Measurements from ENCODE around the gene HIGD1C. TPM values are rescaled to one million over a fixed set of nuclear protein-coding genes. Genes with fewer than 3 reads are reported as not detected.

HIGD1C gene
- total RNA-seq, 2 donors from 2014 or later = not detected

DNA sequence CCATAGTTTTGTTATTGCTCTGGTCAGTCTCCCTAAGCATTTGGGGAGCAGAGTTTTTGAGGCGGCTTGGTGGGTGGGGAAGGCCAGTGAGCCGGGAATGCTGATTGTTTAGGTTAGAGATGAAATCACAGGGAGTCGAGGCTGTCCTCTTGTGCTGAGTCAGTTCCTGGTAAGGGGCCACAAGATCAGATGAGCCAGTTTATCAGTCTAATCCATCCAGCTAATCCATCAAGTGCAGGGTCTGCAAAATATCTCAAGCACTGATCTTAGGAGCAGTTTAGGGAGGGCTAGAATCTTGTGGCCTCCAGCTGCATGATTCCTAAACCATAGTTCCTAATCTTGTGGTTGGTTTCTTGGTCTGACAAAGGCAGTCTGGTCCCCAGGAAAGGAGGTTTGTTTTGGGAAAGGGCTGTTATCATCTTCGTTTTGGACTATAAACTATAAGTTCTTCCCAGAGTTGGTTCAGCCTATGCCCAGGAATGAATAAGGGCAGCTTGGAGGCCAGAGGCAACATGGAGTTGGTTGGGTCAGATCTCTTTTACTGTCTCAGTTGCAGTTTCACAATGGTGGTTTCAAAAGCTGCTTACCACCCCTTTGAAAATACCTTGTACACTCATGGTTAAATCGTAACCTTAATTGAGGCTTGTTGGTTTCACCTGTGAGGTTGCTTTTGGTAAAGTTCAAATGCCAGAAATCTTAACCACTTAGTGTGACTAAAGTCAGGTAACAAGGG is 33.6 kb upstream of the HIGD1C start:
- H3K9ac ChIP-seq (ENCODE audit: low read depth in 2 of 2, low read length in 2 of 2) = no peak overlapping the region
- no peaks in the 10 kb centered on the region for H3K27me3 ChIP-seq
- H3K36me3 ChIP-seq = no peaks in the 10 kb centered on the region
- no peak overlapping the region for H3K27ac ChIP-seq
- no peaks in the 10 kb centered on the region for H3K9me3 ChIP-seq
- TF ChIP-seq, protein P1, sequence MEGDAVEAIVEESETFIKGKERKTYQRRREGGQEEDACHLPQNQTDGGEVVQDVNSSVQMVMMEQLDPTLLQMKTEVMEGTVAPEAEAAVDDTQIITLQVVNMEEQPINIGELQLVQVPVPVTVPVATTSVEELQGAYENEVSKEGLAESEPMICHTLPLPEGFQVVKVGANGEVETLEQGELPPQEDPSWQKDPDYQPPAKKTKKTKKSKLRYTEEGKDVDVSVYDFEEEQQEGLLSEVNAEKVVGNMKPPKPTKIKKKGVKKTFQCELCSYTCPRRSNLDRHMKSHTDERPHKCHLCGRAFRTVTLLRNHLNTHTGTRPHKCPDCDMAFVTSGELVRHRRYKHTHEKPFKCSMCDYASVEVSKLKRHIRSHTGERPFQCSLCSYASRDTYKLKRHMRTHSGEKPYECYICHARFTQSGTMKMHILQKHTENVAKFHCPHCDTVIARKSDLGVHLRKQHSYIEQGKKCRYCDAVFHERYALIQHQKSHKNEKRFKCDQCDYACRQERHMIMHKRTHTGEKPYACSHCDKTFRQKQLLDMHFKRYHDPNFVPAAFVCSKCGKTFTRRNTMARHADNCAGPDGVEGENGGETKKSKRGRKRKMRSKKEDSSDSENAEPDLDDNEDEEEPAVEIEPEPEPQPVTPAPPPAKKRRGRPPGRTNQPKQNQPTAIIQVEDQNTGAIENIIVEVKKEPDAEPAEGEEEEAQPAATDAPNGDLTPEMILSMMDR (IDR thresholded peaks at IDR 0.05) = no peak
- intact Hi-C loops (cut with DNase I) = no loop called here
- no peak for DNase-seq
- no peak overlapping the region for H3K4me3 ChIP-seq
- no peaks in the 10 kb centered on the region for H3K4me1 ChIP-seq

DNA sequence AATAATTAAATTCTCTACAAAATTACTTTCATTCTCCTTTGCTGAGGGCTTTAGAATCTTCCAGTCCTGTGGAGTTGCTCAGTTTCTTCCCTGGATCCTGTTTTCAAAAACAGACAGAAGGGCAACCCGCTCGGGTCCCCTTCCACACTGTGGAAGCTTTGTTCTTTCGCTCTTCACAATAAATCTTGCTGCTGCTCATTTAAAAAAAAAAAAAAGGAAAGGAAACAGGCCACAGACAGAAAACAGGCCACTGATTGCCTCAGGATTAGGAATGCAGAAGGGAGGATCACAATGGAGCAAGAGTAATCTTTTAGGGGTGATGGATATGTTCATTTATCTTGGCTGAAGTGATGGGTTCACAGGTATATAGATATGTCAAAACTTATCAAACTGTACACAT is 29.5 kb upstream of the HIGD1C start:
- Histone ChIP-seq H3K9ac (ENCODE audit: low read depth in 2 of 2, low read length in 2 of 2) (no peak overlapping the region), H3K27me3 (no peaks in the 10 kb centered on the region), H3K4me1 (peaks cover 4% of the 10 kb centered on the region), H3K27ac (peak overlapping the region; percentile 92), H3K9me3 (no peaks in the 10 kb centered on the region), H3K4me3 (no peak overlapping the region), H3K36me3 (no peaks in the 10 kb centered on the region)
- no peak for DNase-seq
- TF ChIP-seq, protein P1 (IDR thresholded peaks at IDR 0.05) = no peak
- intact Hi-C loops (cut with DNase I) = loop anchor here (5.0 kb wide), 1 partner anchor 64 kb away; no protein-coding TSS in a partner anchor

DNA sequence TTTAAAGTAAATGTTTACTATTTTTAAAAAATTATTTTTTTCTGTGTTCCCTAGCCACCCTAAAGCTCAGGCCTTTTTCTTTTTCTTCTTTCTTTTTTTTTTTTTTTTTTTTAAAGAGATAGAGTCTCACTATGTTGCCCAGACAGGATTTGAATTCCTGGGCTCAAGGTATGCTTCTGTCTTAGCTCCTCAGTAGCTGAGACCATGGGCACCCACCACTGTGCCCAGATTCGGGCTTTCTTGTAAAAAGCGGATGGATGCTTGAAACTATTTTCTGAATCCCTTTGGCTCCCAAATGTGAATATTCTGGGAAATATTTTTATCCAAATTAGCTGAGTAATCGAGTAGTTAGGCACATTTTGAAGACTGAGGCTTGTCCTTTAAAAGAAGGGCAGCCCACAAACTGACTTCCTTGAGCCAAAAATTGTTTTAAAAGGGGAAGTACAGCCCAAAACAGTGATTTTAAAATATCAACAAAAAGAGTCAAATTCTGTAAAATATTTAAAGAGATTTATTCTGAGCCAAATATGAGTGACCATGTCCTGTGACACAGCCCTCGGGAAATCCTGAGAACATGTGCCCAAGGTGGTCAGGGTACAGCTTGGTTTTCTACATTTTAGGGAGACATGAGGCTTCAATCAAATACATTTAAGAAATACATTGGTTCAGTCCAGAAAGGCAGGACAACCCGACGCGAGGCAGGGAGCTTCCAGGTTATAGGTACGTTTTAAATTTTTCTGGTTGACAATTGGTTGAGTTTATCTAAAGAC is 28.8 kb upstream of the HIGD1C start:
- no peak for DNase-seq
- TF ChIP-seq, protein P1 (IDR thresholded peaks at IDR 0.05) = no peak
- no peaks in the 10 kb centered on the region for H3K9me3 ChIP-seq
- peak overlapping the region; percentile 92 for H3K27ac ChIP-seq
- peak overlapping the region; percentile 56 for H3K4me3 ChIP-seq
- intact Hi-C loops (cut with DNase I) = loop anchor here (5.0 kb wide), 1 partner anchor 64 kb away; no protein-coding TSS in a partner anchor
- H3K27me3 ChIP-seq = no peaks in the 10 kb centered on the region
- no peaks in the 10 kb centered on the region for H3K36me3 ChIP-seq
- peaks cover 7% of the 10 kb centered on the region for H3K4me1 ChIP-seq
- H3K9ac ChIP-seq (ENCODE audit: low read depth in 2 of 2, low read length in 2 of 2) = peak overlapping the region; percentile 54 to 98

DNA sequence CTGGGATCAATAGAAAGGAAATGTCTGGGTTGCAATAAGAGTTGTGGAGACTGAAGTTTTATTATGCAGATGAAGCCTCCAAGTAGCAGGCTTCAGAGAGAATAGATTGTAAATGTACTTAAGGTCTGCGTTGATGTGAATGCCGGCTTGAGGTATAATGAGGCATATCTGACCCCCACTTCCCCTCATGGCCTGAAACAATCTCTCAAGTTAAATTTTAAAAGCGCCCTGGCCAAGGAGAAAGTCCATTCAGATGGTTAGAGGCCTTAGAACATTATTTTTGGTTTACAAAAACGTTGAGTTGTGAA is 28.3 kb upstream of the HIGD1C start:
- no peak for DNase-seq
- H3K27ac ChIP-seq = peak overlapping the region; percentile 92
- H3K4me3 ChIP-seq = peak overlapping the region; percentile 56
- H3K4me1 ChIP-seq = peaks cover 7% of the 10 kb centered on the region
- H3K9me3 ChIP-seq = no peaks in the 10 kb centered on the region
- H3K27me3 ChIP-seq = no peaks in the 10 kb centered on the region
- intact Hi-C loops (cut with DNase I) = loop anchor here (5.0 kb wide), 1 partner anchor 63 kb away; no protein-coding TSS in a partner anchor
- H3K9ac ChIP-seq (ENCODE audit: low read depth in 2 of 2, low read length in 2 of 2) = peak overlapping the region; percentile 54 to 98
- H3K36me3 ChIP-seq = no peaks in the 10 kb centered on the region
- TF ChIP-seq, protein P1 (IDR thresholded peaks at IDR 0.05) = no peak

DNA sequence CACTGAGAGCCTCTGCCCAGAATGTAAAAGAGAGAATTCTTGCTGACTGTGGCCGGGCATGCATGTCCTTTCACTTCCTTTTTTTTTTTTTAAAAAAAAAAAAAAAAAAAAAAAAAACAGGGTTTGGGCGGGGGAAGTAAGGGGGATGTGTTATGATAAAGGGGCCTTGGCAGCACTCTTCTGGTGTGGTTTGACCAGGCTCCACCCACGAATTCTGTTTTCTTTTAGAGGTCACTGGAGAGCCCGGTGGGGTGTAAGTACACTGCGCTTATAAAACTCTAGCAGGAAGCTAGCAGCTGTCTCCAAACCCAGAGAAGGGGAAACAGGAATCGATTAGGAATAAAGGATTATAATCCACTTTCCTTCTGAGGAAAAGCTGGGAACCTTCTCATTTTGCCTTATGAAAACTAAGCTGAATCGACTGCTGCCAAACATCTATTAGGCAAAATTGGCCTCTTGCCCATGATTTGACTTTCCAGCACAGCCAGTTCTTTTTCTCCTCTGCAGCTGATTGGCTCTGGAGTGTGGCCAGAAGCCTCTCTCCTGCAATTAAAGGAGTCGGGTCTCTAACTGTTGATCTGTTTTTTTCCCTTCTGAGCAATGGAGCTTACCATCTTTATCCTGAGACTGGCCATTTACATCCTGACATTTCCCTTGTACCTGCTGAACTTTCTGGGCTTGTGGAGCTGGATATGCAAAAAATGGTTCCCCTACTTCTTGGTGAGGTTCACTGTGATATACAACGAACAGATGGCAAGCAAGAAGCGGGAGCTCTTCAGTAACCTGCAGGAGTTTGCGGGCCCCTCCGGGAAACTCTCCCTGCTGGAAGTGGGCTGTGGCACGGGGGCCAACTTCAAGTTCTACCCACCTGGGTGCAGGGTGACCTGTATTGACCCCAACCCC is 27.7 kb upstream of the HIGD1C start:
- H3K27ac ChIP-seq = peak overlapping the region; percentile 92
- H3K4me3 ChIP-seq = peak overlapping the region; percentile 56
- H3K36me3 ChIP-seq = no peaks in the 10 kb centered on the region
- DNase-seq = peak; percentile 97
- intact Hi-C loops (cut with DNase I) = loop anchor here (5.0 kb wide), 1 partner anchor 63 kb away; no protein-coding TSS in a partner anchor
- peaks cover 7% of the 10 kb centered on the region for H3K4me1 ChIP-seq
- H3K9ac ChIP-seq (ENCODE audit: low read depth in 2 of 2, low read length in 2 of 2) = peak overlapping the region; percentile 65 to 98
- H3K27me3 ChIP-seq = no peaks in the 10 kb centered on the region
- TF ChIP-seq, protein P1 (IDR thresholded peaks at IDR 0.05) = no peak
- H3K9me3 ChIP-seq = no peaks in the 10 kb centered on the region

Measured in colonic mucosa (tissue), 4 donors.